Measurements from ENCODE around the gene SLC1A2. TPM values are rescaled to one million over a fixed set of nuclear protein-coding genes. Genes with fewer than 3 reads are reported as not detected.

Gene SLC1A2
- 9.1 TPM for total RNA-seq

GRCh38 chr11:35419184-35419829, at the start of gene SLC1A2:
SLC1A2 (minus strand) TSS chr11:35419558; CDS start chr11:35418966, 592 bp downstream.
- no peak for DNase-seq (ENCODE audit: low spot score)
- ATAC-seq: peak; percentile 22

GRCh38 chr11:35466058-35466457, 46.7 kb upstream of the SLC1A2 start:
- no peak for DNase-seq (ENCODE audit: low spot score)
- no peak for ATAC-seq

- DNase-seq (ENCODE audit: low spot score) (no peak), ATAC-seq (no peak)
These were observed 45.0 kb upstream of the SLC1A2 start for GRCh38 chr11:35464308-35464707.

GRCh38 chr11:35463331-35463751, 44.0 kb upstream of the SLC1A2 start:
- DNase-seq (ENCODE audit: low spot score): no peak
- ATAC-seq: no peak

GRCh38 chr11:35461917-35462538, 42.7 kb upstream of the SLC1A2 start:
- DNase-seq (ENCODE audit: low spot score) (no peak), ATAC-seq (no peak)

- no peak for ATAC-seq
These were observed 40.1 kb upstream of the SLC1A2 start for GRCh38 chr11:35459489-35459888.

GRCh38 chr11:35458846-35459245, 39.5 kb upstream of the SLC1A2 start:
- DNase-seq (ENCODE audit: low spot score) (no peak), ATAC-seq (no peak)

More at GRCh38 chr11:35459489-35459888, 40.1 kb upstream of the SLC1A2 start:
- DNase-seq (ENCODE audit: low spot score): no peak

GRCh38 chr11:35454362-35454761, 35.0 kb upstream of the SLC1A2 start:
- ATAC-seq (no peak), DNase-seq (ENCODE audit: low spot score) (no peak)

- DNase-seq (ENCODE audit: low spot score): no peak
- no peak for ATAC-seq
These were observed 17.4 kb upstream of the SLC1A2 start for GRCh38 chr11:35436581-35437250.

- ATAC-seq (no peak), DNase-seq (ENCODE audit: low spot score) (no peak)
These were observed 14.2 kb upstream of the SLC1A2 start for GRCh38 chr11:35433588-35433987.

GRCh38 chr11:35432464-35432863, 13.1 kb upstream of the SLC1A2 start:
- no peak for ATAC-seq
- DNase-seq (ENCODE audit: low spot score): no peak

GRCh38 chr11:35427071-35427470, 7.7 kb upstream of the SLC1A2 start:
- no peak for DNase-seq (ENCODE audit: low spot score)
- no peak for ATAC-seq

- DNase-seq (ENCODE audit: low spot score): no peak
- no peak for ATAC-seq
These were observed 7.0 kb upstream of the SLC1A2 start for GRCh38 chr11:35426351-35426750.

GRCh38 chr11:35425603-35426212, 6.3 kb upstream of the SLC1A2 start:
- no peak for DNase-seq (ENCODE audit: low spot score)
- no peak for ATAC-seq

- ATAC-seq: no peak
These were observed 5.0 kb upstream of the SLC1A2 start for GRCh38 chr11:35424157-35424940.

GRCh38 chr11:35420371-35420770, 1.0 kb upstream of the SLC1A2 start:
- DNase-seq (ENCODE audit: low spot score): no peak
- ATAC-seq: no peak

More at GRCh38 chr11:35424157-35424940, 5.0 kb upstream of the SLC1A2 start:
- no peak for DNase-seq (ENCODE audit: low spot score)

GRCh38 chr11:35419830-35420333, 524 bp upstream of the SLC1A2 start:
- ATAC-seq: peak; percentile 13

GRCh38 chr11:35418282-35419183, 825 bp downstream of the SLC1A2 start:
- DNase-seq (ENCODE audit: low spot score): no peak
- peak; percentile 29 for ATAC-seq

More at GRCh38 chr11:35419830-35420333, 524 bp upstream of the SLC1A2 start:
- no peak for DNase-seq (ENCODE audit: low spot score)

- no peak for DNase-seq (ENCODE audit: low spot score)
- no peak for ATAC-seq
These were observed 3.9 kb downstream of the SLC1A2 start for GRCh38 chr11:35415487-35415886.

GRCh38 chr11:35414776-35415175, 4.6 kb downstream of the SLC1A2 start:
- ATAC-seq (no peak), DNase-seq (ENCODE audit: low spot score) (no peak)

Data from left lobe of liver (tissue), 2 donors.